NCI-H2196 treated with DMSO at 0.1 percent for 48 hours (cell line): Measurements from ENCODE around the gene PRDM16.
"Not testable (repeated sequence)": the region's sequence is repeated elsewhere in the genome, so short reads cannot be mapped to it uniquely, and the experiment has no call there.

Experiments
- DNase-seq: peaks from one replicate; lab custom pipeline; 2025; ENCODE audit not compliant: unreplicated experiment; lab: John Stamatoyannopoulos, UW

The PRDM16 gene

GRCh38 chr1:3272321-3273045, 203.5 kb downstream of the PRDM16 start:
- no peak for DNase-seq

- no peak for DNase-seq
These were observed 204.4 kb downstream of the PRDM16 start for GRCh38 chr1:3273447-3273846.

DNA sequence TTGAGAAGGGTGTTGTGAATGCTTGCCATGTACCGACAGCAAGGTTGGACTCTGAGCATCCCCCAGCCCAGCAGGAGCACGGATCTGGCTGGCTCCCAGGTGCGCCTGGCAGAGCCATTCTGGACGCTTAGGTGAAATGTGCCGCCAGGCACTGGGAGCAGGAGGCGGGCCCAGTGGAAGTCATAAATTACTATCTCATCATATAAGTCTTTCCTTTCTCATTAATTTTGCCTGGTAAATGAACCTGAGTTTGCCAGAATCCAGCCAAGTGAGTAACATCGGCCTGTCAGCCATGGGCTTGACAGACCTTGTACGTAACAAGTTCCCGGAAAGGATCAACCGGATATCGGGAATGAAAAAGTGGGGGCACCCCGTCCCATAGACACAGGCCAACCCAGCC, 206.0 kb downstream of the PRDM16 start:
- no peak for DNase-seq

GRCh38 chr1:3275471-3276340, 206.7 kb downstream of the PRDM16 start:
- no peak for DNase-seq

GRCh38 chr1:3276341-3276800, 207.4 kb downstream of the PRDM16 start:
- no peak for DNase-seq

DNA sequence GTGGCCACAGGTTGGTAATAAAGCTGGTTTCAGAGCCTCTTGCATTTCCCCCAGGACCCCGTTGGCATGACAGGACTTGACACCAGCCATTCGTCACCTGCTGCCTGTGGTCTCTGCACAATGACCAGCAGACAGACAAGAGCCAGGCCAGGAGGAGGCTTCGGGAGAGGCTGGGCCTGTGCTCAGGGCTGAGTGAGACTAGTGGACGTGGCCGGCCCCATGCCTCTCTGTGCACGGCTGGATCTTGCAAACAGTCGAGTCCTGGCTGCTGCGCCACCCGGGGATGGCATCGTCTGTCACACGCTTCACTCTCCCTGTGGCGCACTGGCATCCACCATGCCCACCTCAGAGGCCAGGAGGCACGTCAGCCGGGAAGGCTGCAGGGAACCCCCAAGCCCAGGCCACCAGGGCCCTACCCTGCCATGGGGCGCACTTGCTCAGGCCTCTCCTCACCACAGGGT, 208.0 kb downstream of the PRDM16 start:
- DNase-seq: no peak

DNA sequence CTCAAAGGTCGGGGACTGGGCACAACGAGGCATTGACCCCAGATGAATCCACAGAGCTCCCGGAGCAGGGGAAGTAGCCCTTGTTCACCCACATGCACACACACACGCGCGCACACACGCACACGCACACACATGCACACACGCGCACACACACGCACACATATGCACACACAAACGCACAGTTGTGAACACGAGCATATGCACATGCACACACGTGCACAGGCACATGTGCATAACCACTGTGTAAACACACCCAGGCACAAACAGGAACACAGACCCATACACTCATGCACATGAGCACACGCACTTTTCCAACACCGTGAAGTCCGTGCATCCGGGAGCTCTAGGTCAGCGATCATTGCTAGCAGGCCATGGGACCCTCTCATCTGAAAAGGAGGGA, 208.6 kb downstream of the PRDM16 start:
- no peak for DNase-seq

DNA sequence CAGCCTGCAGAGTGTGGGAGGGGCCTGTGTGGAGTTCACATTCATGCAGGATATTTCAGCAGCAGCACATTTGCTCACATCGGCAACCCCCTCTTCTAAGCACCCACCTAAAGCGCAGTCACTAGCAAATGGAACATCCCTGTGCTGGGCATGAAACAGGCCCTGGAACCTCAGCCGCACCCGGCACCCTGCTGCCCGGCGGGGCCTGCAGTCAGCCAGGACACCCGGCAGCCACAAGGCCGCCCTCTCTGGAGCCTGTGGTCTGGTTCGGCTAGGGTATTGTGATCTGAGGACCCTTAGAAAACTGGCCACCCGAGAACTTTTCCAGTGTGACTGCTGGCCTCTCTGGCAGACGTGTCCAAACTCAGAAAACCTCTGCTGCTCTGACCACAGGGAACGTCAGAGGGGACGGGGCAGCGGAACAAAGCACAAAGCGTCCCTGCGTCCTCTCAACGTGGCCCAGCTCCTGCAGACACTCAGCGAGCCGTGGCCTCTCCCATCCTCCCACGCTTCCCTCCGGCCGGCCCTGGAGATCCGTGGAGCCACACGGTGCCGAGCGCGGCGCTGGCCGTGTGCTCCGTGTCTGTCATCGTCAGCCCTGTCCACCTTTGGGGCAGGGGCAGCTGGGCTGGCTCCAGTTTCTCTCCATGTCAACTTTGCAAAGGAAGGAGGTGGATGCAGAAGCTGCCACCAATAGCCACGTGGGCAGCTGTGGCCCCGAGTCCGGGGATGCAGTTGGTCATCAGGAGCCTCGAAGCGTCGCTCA, 209.6 kb downstream of the PRDM16 start:
- no peak for DNase-seq

DNA sequence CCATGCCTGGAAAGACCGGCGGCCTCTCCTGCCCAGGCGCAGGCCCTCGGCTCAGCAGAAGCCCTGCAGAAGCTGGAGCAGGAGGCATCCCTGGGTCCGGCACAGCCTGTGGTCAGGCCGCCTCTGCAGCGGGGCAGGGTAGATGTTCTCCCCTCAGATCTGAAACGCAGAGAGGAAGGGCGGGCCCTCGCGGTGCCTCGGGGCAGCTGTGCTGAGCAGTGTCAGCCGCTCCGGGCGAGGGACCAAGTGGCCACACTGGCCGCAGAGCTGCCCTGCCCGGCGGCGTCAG, 210.1 kb downstream of the PRDM16 start:
- DNase-seq: no peak

- no peak for DNase-seq
These were observed 212.7 kb downstream of the PRDM16 start for GRCh38 chr1:3281735-3282134.

DNA sequence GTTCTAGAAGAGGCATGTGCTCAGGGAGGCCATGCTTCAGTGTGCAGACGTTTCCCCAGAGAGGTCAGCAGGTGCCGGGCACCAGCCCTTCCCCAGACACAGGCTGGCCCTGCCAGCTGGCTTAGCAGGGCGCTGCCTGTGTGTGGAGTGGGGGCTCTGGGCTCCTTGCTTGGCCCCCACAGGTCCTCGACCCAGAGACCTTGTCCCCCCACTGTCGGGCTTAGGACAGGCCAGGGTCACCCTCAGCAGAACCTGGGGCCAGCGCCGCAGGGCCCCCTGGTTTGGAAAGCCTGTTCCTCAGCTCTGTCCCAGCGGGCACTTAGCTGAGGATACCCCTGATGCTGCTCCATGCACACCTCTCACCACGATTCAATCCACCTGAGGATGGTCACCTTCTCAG, 213.2 kb downstream of the PRDM16 start:
- no peak for DNase-seq

DNA sequence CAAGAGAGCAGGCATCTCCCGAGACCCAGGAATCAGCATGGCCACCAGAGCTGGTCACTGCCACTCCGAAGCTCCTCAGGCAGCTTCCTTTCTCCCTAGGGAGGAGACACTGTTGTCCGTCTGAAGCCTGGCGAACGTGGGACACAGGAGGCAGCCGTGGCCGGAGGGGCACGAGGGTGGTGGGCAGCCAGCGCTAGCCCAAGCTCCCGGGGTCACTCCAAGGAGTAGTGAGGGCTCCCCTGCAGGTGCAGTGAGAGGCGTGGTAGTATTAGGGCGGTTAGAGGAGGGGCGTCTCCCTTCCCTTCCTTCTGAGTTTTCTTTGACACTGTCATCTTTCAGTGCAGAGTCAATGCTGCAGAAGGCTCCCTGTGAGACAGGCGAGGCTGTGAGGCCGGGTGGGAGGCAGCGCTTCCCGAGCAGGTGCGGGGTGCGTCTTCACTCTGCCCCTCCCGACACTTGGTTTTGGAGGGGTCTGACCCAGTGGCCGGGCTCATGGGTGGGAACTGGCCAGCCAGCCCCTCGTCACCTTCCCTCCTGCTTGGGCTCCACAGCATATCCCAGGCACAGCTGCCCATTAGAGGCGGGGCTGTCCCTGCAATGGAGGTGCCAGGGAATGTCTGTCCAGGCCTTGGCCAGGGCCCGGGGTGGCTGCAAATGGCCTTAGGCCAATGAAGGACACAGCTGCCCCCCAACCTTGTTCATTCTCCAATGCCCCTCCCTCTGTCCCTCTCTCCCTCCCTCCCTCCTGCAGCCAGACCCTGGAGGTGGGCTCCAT, 213.8 kb downstream of the PRDM16 start:
- DNase-seq: no peak

DNA sequence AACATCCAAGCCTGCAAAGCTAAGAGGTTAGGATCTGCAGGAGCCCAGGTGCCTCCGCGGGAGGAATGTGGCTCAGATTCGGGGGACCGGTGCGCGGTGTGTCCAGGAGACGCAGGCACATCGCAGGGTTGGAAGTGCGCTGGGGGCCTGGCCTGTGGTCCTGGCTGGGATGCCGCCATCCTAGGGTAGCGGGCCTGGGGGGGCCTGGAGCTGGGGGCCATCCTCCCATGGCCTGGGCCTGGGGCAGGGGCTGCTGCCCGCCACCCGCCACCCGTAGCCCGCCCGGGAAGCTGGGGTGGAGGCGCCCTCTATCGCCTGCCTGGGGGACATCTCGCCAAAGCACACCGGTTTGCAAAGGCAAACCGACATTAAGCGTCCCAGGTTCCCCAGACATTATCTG, 214.8 kb downstream of the PRDM16 start:
- DNase-seq: no peak

GRCh38 chr1:3284691-3285090, 215.7 kb downstream of the PRDM16 start:
- DNase-seq: no peak

GRCh38 chr1:3285106-3285740, 216.2 kb downstream of the PRDM16 start:
- no peak for DNase-seq

DNA sequence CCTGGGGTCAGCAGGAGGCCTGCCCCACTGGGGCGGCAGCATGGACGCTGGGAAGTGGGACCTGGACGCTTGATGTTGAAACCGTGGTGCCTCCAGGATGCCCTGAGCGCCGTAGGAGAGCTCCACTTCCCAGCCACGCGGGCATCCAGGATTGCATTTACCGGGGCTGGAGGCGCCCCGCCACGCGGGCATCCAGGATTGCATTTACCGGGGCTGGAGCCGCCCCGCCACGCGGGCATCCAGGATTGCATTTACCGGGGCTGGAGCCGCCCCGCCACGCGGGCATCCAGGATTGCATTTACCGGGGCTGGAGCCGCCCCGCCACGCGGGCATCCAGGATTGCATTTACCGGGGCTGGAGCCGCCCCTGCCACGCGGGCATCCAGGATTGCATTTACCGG, 218.1 kb downstream of the PRDM16 start:
- not testable (repeated sequence) for DNase-seq

DNA sequence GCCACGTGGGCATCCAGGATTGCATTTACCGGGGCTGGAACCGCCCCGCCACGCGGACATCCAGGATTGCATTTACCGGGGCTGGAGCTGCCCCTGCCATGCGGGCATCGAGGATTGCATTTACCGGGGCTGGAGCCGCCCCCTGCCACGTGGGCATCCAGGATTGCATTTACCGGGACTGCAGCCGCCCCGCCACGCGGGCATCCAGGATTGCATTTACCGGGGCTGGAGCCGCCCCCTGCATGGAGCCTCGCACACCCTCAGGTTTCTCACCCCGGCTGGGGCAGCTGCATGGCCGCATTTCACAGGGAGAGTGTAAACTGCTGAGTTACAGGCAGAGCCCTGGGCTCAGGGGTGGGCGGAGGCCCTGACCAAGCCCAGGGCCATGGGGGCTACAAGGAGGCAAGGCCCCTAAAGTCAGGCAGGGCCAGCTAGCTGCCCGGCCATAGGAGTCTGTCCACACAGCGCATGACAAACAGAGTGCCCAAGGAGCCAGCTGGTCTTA, 218.7 kb downstream of the PRDM16 start:
- no peak for DNase-seq

GRCh38 chr1:3289502-3289901, 220.5 kb downstream of the PRDM16 start:
- no peak for DNase-seq

DNA sequence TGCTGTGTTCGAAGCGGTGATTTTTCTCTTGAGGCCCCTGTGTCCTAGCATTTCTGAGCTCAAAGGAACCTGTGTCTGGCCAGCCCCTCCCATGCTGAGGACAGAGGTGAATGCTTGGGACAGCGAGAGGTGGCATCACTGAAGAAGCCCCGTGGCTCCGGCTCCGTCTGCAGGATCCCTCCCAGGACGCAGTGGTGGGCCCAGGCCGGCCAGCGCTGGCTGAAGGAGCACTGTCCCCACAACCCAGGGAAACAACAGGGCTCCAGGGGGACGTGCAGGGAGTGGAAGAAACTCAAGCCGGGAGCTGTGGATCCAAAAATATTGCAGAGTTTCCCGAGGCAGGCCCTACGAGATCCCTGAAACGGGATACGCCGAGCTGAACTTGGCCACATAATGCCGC, 221.4 kb downstream of the PRDM16 start:
- no peak for DNase-seq

GRCh38 chr1:3290915-3291314, 221.9 kb downstream of the PRDM16 start:
- no peak for DNase-seq
